AG09309 (cell line): ENCODE measurements around the gene UACA.

Experiments used
- DNase-seq: peaks from one replicate; pipeline ENCODE4 v3.0.0-alpha.2; 2010; ENCODE audit warnings: low read depth
- H3K4me3 ChIP-seq: 2 replicates; pipeline ENCODE4 v1.5.1; 2011; ENCODE audit warnings: mild to moderate bottlenecking, low read depth, low read length, moderate library complexity; ENCODE audit not compliant: control insufficient read depth
- CTCF ChIP-seq: IDR thresholded peaks from 2 replicates; pipeline ENCODE4 v1.5.1; 2011; ENCODE audit warnings: mild to moderate bottlenecking, low read depth, low read length, inconsistent platforms; ENCODE audit not compliant: insufficient read depth, control insufficient read depth; ENCODE audit errors: missing control alignments

UACA gene

GRCh38 chr15:70627734-70628548 lies 135.4 kb downstream of the UACA start:
- peak; percentile 77 for DNase-seq
- H3K4me3 ChIP-seq, result no peak overlapping the region

DNA sequence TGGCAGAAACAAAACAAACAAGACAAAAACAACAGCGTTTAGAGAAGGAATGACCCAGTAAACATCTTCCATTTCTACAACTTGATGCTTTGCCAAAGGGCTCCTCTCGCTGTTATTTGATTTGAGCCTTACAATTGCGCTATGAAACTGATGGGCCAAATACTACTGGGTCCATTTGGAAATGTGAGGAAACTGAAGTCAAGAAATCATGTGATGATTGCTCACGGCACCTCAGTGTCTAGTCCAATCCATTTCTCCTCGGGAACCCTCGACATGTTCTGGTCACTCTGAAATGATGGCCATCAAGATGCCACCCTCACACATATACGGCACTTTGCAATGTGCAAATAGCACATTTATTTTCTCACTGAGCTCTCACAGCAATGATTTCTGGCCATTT lies 136.0 kb downstream of the UACA start:
- H3K4me3 ChIP-seq, result no peak overlapping the region
- DNase-seq, result no peak

More at GRCh38 chr15:70627734-70628548, 135.4 kb downstream of the UACA start:
- no peak for TF ChIP-seq CTCF

GRCh38 chr15:70625438-70625837 lies 137.9 kb downstream of the UACA start:
- H3K4me3 ChIP-seq, result no peak overlapping the region
- TF ChIP-seq CTCF, result no peak
- DNase-seq, result no peak

More for the DNA sequence above, 136.0 kb downstream of the UACA start:
- no peak for TF ChIP-seq CTCF

DNA sequence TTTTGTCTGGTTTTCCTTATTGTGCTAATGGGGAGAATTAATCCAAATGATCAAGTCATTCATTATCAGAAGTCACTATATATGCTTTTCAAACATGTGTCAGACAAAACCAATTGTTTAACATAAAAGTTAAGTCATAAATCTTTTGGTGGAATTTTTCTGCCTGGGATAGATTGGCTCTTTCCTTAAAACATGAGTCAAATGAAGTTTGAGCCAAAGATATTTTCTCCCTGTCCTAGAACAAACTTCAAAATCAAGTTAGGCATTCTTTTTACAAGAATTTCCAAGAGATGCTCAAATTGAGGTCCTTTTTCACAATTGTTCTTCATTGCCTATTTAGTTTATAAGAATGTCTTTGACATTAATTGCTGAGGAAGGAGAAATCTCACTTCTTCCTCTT lies 138.3 kb downstream of the UACA start:
- no peak for TF ChIP-seq CTCF
- H3K4me3 ChIP-seq, result no peak overlapping the region
- DNase-seq, result no peak

DNA sequence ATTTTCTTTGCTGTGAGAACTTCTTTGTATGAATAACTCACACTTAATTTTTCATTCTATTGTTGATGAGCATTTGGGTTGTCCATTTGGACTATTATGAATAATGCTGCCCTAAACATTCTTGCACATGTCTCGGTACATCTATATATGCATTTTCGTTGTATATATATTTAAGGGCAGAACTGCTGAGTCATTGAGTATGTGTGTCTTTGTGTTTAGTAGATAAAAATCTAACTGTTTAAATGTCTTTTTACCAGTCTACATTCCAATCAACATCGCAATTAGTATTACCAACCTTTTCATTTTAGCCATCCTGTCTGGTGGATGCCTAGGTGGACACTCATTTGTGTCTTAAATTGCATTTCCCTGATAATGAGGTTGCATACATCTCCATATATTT lies 144.4 kb downstream of the UACA start:
- H3K4me3 ChIP-seq, result no peak overlapping the region
- no peak for TF ChIP-seq CTCF
- DNase-seq, result no peak

DNA sequence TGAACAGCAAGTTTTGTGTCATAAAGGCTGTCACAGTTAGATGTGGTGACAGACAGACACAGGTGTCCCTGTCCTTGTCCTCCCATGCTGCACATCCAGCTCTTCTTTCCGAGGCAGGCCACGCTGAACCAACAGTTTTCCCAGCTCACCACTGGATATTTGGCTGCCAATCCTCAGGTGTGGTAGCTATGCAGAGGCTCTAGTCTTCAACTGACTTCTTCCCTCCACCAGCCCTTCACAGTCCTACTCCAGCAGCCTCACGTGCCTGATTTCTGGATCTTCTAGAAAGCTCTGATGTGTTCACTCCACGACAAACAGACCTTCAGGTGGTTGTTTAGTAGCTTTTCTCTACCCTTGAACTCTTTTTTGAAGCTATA lies 145.5 kb downstream of the UACA start:
- DNase-seq, result no peak
- TF ChIP-seq CTCF, result no peak
- no peak overlapping the region for H3K4me3 ChIP-seq
